ENCODE results near the gene FGF2.

GRCh38 chr4:122898370-122899150, 71.9 kb downstream of the FGF2 start:
- no peak for TF ChIP-seq CTCF (IDR thresholded peaks at IDR 0.05; ENCODE audit: low read depth, low read length, poor library complexity, severe bottlenecking)
- TF ChIP-seq EZH2phosphoT487 (IDR thresholded peaks at IDR 0.05; ENCODE audit: borderline replicate concordance, low read length) = no peak

Measured in DOHH2 (cell line).